Measurements from ENCODE around the gene NTM. TPM values are rescaled to one million over a fixed set of nuclear protein-coding genes. Genes with fewer than 3 reads are reported as not detected.
"Not testable (repeated sequence)": the region's sequence is repeated elsewhere in the genome, so short reads cannot be mapped to it uniquely, and the experiment has no call there.

The NTM gene
- polyA plus RNA-seq, 1 experiment = 33.6 TPM

DNA sequence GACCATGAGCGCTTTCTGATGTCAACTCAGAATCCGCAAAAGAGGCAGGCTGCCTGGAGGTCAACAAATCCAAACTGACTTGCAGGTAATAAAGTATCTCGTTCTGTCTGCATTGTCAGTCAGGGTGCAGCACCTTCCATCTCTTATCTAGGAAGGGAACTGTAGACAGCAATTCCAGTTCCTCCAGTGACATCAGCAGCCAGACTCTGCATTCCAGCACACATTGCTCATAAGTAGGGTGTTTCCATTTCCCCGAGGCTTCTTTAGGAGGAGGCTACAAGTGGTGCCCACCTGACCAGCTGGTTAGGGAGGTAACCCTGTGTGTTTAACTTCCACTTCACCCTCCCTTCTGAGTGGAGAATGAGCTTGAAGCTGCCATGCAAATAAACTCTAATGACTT is 53.3 kb downstream of the NTM start:
- ChIA-PET POLR2A (no interaction called here), CTCF (no interaction called here)
- H3K36me3 ChIP-seq (ENCODE audit: control insufficient read depth, insufficient read depth, low read length) = no peaks in the 10 kb centered on the region
- H3K4me3 ChIP-seq (ENCODE audit: low read depth, low read length) = no peak overlapping the region
- TF ChIP-seq, protein P1, sequence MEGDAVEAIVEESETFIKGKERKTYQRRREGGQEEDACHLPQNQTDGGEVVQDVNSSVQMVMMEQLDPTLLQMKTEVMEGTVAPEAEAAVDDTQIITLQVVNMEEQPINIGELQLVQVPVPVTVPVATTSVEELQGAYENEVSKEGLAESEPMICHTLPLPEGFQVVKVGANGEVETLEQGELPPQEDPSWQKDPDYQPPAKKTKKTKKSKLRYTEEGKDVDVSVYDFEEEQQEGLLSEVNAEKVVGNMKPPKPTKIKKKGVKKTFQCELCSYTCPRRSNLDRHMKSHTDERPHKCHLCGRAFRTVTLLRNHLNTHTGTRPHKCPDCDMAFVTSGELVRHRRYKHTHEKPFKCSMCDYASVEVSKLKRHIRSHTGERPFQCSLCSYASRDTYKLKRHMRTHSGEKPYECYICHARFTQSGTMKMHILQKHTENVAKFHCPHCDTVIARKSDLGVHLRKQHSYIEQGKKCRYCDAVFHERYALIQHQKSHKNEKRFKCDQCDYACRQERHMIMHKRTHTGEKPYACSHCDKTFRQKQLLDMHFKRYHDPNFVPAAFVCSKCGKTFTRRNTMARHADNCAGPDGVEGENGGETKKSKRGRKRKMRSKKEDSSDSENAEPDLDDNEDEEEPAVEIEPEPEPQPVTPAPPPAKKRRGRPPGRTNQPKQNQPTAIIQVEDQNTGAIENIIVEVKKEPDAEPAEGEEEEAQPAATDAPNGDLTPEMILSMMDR (IDR thresholded peaks at IDR 0.05; ENCODE audit: insufficient read depth, low read depth, low read length) = no peak
- H3K27me3 ChIP-seq (ENCODE audit: control insufficient read depth, insufficient read depth, low read length) = no peaks in the 10 kb centered on the region
- no peak for DNase-seq (ENCODE audit: low read depth)

DNA sequence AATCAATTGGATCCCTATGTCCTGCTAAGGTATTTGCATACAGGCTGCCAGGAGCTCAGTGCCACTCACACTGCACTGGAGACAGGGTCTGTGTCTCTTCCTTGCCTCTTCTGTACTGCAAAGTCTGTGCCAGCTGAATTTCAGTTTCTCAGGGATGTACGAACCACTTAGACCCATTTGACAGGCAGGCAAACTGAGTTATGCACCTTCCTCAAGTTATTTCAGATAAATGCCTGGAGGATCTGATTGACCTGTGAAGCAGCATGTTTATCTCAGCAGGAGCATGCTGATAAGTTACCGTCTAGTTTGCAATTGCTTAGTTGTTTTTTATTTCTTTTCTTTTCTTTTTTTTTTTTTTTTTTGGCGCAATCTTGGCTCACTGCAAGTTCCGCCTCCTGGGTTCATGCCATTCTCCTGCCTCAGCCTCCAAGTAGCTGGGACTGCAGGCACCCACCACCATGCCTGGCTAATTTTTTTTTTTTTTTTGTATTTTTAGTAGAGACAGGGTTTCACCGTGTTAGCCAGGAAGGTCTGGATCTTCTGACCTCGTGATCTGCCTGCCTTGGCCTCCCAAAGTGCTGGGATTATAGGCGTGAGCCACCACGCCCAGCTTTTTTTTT is 54.0 kb downstream of the NTM start:
- H3K4me3 ChIP-seq (ENCODE audit: low read depth, low read length); POLR2A ChIA-PET; H3K27me3 ChIP-seq (ENCODE audit: control insufficient read depth, insufficient read depth, low read length); H3K36me3 ChIP-seq (ENCODE audit: control insufficient read depth, insufficient read depth, low read length); CTCF ChIA-PET; DNase-seq (ENCODE audit: low read depth): not testable (repeated sequence)

DNA sequence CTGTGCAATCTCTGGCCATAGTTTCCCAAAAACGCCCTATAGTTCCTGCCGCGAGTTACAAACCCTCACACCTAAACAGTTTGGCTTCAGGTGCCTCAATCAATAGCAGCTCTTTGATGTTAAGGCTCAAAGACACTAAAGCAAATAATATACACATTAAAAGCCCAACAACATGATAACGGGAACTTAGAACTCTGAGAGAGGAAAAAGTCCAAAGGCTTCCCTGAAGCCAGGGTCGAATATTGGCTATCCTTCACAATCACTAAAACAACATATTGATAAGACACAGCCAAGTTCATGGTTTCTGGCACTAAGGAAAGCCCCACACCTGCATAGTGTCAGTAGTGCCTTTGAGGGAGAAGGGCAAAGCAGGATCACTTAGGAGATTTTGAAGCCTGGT is 54.9 kb downstream of the NTM start:
- no peaks in the 10 kb centered on the region for H3K36me3 ChIP-seq (ENCODE audit: control insufficient read depth, insufficient read depth, low read length)
- no peak overlapping the region for H3K4me3 ChIP-seq (ENCODE audit: low read depth, low read length)
- no peak for DNase-seq (ENCODE audit: low read depth)
- CTCF ChIA-PET = no interaction called here
- no peaks in the 10 kb centered on the region for H3K27me3 ChIP-seq (ENCODE audit: control insufficient read depth, insufficient read depth, low read length)
- TF ChIP-seq, protein P1 (IDR thresholded peaks at IDR 0.05; ENCODE audit: insufficient read depth, low read depth, low read length) = no peak
- POLR2A ChIA-PET = no interaction called here

DNA sequence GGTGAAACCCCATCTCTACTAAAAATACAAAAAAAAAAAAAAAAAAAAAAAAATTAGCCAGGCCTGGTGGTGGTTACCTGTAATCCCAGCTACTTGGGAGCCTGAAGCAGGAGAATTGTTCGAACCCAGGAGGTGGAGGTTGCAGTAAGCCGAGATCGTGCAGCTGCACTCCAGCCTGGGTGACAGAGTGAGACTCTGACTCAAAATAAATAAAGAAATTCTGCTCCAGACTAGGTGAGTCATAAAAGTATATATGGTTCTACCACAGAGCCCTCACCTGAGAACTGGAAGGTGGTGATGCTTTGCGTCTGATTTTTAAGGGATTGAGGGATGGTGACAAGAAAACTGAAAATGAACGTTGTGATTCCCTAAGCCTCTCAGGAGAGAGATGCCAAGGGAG is 58.4 kb downstream of the NTM start:
- no peak for DNase-seq (ENCODE audit: low read depth)
- CTCF ChIA-PET = no interaction called here
- Histone ChIP-seq H3K4me3 (ENCODE audit: low read depth, low read length) (no peak overlapping the region), H3K27me3 (ENCODE audit: control insufficient read depth, insufficient read depth, low read length) (no peaks in the 10 kb centered on the region), H3K36me3 (ENCODE audit: control insufficient read depth, insufficient read depth, low read length) (no peaks in the 10 kb centered on the region)
- POLR2A ChIA-PET = no interaction called here
- TF ChIP-seq, protein P1 (IDR thresholded peaks at IDR 0.05; ENCODE audit: insufficient read depth, low read depth, low read length) = no peak

DNA sequence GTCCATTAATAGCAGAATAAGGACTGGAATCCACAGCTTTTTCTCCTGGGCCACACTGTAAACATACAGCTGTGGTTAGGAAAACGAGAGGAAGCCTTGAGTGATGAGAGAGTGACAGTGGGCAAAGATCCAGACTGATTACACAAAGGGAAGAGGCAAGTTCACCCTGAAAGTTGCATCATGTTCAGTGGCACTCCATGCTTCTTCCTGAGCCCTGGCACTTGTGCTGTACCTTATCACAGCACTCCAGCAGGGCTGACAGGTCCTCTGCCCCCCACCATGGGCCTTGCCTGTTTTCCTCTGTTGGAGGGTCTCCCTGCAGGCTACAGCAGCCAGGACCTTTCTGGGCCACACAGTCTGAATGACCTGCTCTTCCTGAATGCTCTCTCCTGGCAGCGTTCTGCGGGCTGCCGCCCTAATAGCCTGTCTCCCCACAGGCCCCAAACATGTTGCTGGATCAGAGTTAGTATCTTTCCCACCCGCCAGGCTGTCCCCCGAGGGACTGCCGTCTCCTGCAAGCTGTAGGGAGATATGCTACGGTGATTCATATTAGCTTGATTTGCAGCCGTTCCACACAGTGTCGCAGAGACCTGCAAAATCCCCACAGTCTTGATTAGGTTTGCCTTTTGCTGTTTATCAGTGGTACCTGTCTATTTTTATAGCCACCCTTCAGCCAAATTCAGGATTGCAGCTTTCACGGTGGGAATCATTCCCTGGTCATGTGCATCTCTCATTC is 60.2 kb downstream of the NTM start:
- POLR2A ChIA-PET = no interaction called here
- H3K4me3 ChIP-seq (ENCODE audit: low read depth, low read length) = no peak overlapping the region
- TF ChIP-seq, protein P1 (IDR thresholded peaks at IDR 0.05; ENCODE audit: insufficient read depth, low read depth, low read length) = no peak
- DNase-seq (ENCODE audit: low read depth) = no peak
- CTCF ChIA-PET = interaction anchor here (0.7 kb wide), 1 partner anchor 194 kb away, joined by 3 read pairs; no protein-coding TSS in a partner anchor
- H3K27me3 ChIP-seq (ENCODE audit: control insufficient read depth, insufficient read depth, low read length) = no peaks in the 10 kb centered on the region
- H3K36me3 ChIP-seq (ENCODE audit: control insufficient read depth, insufficient read depth, low read length) = no peaks in the 10 kb centered on the region

Measured in BJ (cell line).